ENCODE measurements around the gene USP25. TPM values are rescaled to one million over a fixed set of nuclear protein-coding genes. Genes with fewer than 3 reads are reported as not detected.

Gene USP25
- total and polyA plus RNA-seq, 2 donors, result 19.1 to 111 TPM

- Histone ChIP-seq H3K27ac (ENCODE audit: low read depth) (no peak overlapping the region), H3K4me3 (ENCODE audit: low read depth, low read length) (no peak overlapping the region), H3K4me1 (ENCODE audit: insufficient read depth) (no peaks in the 10 kb centered on the region), H3K36me3 (ENCODE audit: insufficient read depth) (no peaks in the 10 kb centered on the region)
- WGBS, result 61% methylated on average over 4 of the region's 4 CpGs
- no peak for DNase-seq (ENCODE audit: extremely low spot score)
Measured at GRCh38 chr21:15848634-15849560, 119.1 kb downstream of the USP25 start.

GRCh38 chr21:15849927-15850326 lies 120.1 kb downstream of the USP25 start:
- Histone ChIP-seq H3K4me1 (ENCODE audit: insufficient read depth) (no peaks in the 10 kb centered on the region), H3K4me3 (ENCODE audit: low read depth, low read length) (no peak overlapping the region), H3K27ac (ENCODE audit: low read depth) (no peak overlapping the region), H3K36me3 (ENCODE audit: insufficient read depth) (no peaks in the 10 kb centered on the region)
- 95% methylated on average over 2 of the region's 2 CpGs for WGBS
- DNase-seq (ENCODE audit: extremely low spot score), result no peak

- DNase-seq (ENCODE audit: extremely low spot score), result no peak
- 65% methylated on average over 1 of the region's 1 CpG for WGBS
- H3K36me3 ChIP-seq (ENCODE audit: insufficient read depth), result no peaks in the 10 kb centered on the region
- no peak overlapping the region for H3K4me3 ChIP-seq (ENCODE audit: low read depth, low read length)
- H3K27ac ChIP-seq (ENCODE audit: low read depth), result no peak overlapping the region
- no peaks in the 10 kb centered on the region for H3K4me1 ChIP-seq (ENCODE audit: insufficient read depth)
Measured at GRCh38 chr21:15850645-15851044, 120.9 kb downstream of the USP25 start.

GRCh38 chr21:15852146-15852545 lies 122.4 kb downstream of the USP25 start:
- DNase-seq (ENCODE audit: extremely low spot score), result no peak
- WGBS, result 81% methylated on average over 3 of the region's 3 CpGs
- no peaks in the 10 kb centered on the region for H3K4me1 ChIP-seq (ENCODE audit: insufficient read depth)
- no peak overlapping the region for H3K4me3 ChIP-seq (ENCODE audit: low read depth, low read length)
- no peaks in the 10 kb centered on the region for H3K36me3 ChIP-seq (ENCODE audit: insufficient read depth)
- no peak overlapping the region for H3K27ac ChIP-seq (ENCODE audit: low read depth)

GRCh38 chr21:15853126-15853525 lies 123.3 kb downstream of the USP25 start:
- DNase-seq (ENCODE audit: extremely low spot score), result no peak
- Histone ChIP-seq H3K36me3 (ENCODE audit: insufficient read depth) (no peaks in the 10 kb centered on the region), H3K27ac (ENCODE audit: low read depth) (no peak overlapping the region), H3K4me1 (ENCODE audit: insufficient read depth) (no peaks in the 10 kb centered on the region), H3K4me3 (ENCODE audit: low read depth, low read length) (no peak overlapping the region)
- 97% methylated on average over 3 of the region's 3 CpGs for whole genome bisulfite sequencing

- DNase-seq (ENCODE audit: extremely low spot score), result no peak
- WGBS, result 97% methylated on average over 1 of the region's 1 CpG
- H3K4me1 ChIP-seq (ENCODE audit: insufficient read depth), result no peaks in the 10 kb centered on the region
- no peak overlapping the region for H3K4me3 ChIP-seq (ENCODE audit: low read depth, low read length)
- no peaks in the 10 kb centered on the region for H3K36me3 ChIP-seq (ENCODE audit: insufficient read depth)
- no peak overlapping the region for H3K27ac ChIP-seq (ENCODE audit: low read depth)
Measured at GRCh38 chr21:15856813-15857212, 127.0 kb downstream of the USP25 start.

GRCh38 chr21:15857740-15858139 lies 128.0 kb downstream of the USP25 start:
- no peak for DNase-seq (ENCODE audit: extremely low spot score)
- Histone ChIP-seq H3K4me1 (ENCODE audit: insufficient read depth) (no peaks in the 10 kb centered on the region), H3K27ac (ENCODE audit: low read depth) (no peak overlapping the region), H3K36me3 (ENCODE audit: insufficient read depth) (no peaks in the 10 kb centered on the region), H3K4me3 (ENCODE audit: low read depth, low read length) (no peak overlapping the region)
- WGBS, result 28% methylated on average over 2 of the region's 2 CpGs

- Histone ChIP-seq H3K4me1 (ENCODE audit: insufficient read depth) (no peaks in the 10 kb centered on the region), H3K36me3 (ENCODE audit: insufficient read depth) (no peaks in the 10 kb centered on the region), H3K27ac (ENCODE audit: low read depth) (no peak overlapping the region), H3K4me3 (ENCODE audit: low read depth, low read length) (no peak overlapping the region)
- no peak for DNase-seq (ENCODE audit: extremely low spot score)
Measured at GRCh38 chr21:15860541-15860940, 130.8 kb downstream of the USP25 start.

- no peak for DNase-seq (ENCODE audit: extremely low spot score)
- 97% methylated on average over 4 of the region's 4 CpGs for WGBS
Measured at GRCh38 chr21:15868940-15869339, 139.2 kb downstream of the USP25 start.

GRCh38 chr21:15870819-15871218 lies 141.0 kb downstream of the USP25 start:
- H3K4me1 ChIP-seq (ENCODE audit: insufficient read depth), result no peaks in the 10 kb centered on the region
- H3K36me3 ChIP-seq (ENCODE audit: insufficient read depth), result peaks cover 1% of the 10 kb centered on the region
- no peak for DNase-seq (ENCODE audit: extremely low spot score)
- no peak overlapping the region for H3K27ac ChIP-seq (ENCODE audit: low read depth)
- WGBS, result 92% methylated on average over 4 of the region's 4 CpGs
- no peak overlapping the region for H3K4me3 ChIP-seq (ENCODE audit: low read depth, low read length)

More at GRCh38 chr21:15868940-15869339, 139.2 kb downstream of the USP25 start:
- no peaks in the 10 kb centered on the region for H3K36me3 ChIP-seq (ENCODE audit: insufficient read depth)
- no peak overlapping the region for H3K4me3 ChIP-seq (ENCODE audit: low read depth, low read length)
- no peak overlapping the region for H3K27ac ChIP-seq (ENCODE audit: low read depth)
- H3K4me1 ChIP-seq (ENCODE audit: insufficient read depth), result no peaks in the 10 kb centered on the region

- H3K4me3 ChIP-seq (ENCODE audit: low read depth, low read length), result no peak overlapping the region
- H3K27ac ChIP-seq (ENCODE audit: low read depth), result no peak overlapping the region
- no peaks in the 10 kb centered on the region for H3K4me1 ChIP-seq (ENCODE audit: insufficient read depth)
- peaks cover 2% of the 10 kb centered on the region for H3K36me3 ChIP-seq (ENCODE audit: insufficient read depth)
- DNase-seq (ENCODE audit: extremely low spot score), result no peak
- 92% methylated on average over 4 of the region's 4 CpGs for WGBS
Measured at GRCh38 chr21:15872236-15872635, 142.5 kb downstream of the USP25 start.

GRCh38 chr21:15874615-15875014 lies 144.8 kb downstream of the USP25 start:
- H3K36me3 ChIP-seq (ENCODE audit: insufficient read depth), result peaks cover 3% of the 10 kb centered on the region
- no peak overlapping the region for H3K4me3 ChIP-seq (ENCODE audit: low read depth, low read length)
- no peak overlapping the region for H3K27ac ChIP-seq (ENCODE audit: low read depth)
- H3K4me1 ChIP-seq (ENCODE audit: insufficient read depth), result no peaks in the 10 kb centered on the region
- 83% methylated on average over 5 of the region's 5 CpGs for WGBS
- no peak for DNase-seq (ENCODE audit: extremely low spot score)

GRCh38 chr21:15875286-15875685 lies 145.5 kb downstream of the USP25 start:
- Histone ChIP-seq H3K4me1 (ENCODE audit: insufficient read depth) (no peaks in the 10 kb centered on the region), H3K27ac (ENCODE audit: low read depth) (no peak overlapping the region), H3K36me3 (ENCODE audit: insufficient read depth) (peaks cover 3% of the 10 kb centered on the region), H3K4me3 (ENCODE audit: low read depth, low read length) (no peak overlapping the region)
- WGBS, result 93% methylated on average over 3 of the region's 3 CpGs
- no peak for DNase-seq (ENCODE audit: extremely low spot score)

GRCh38 chr21:15893902-15894301 lies 164.1 kb downstream of the USP25 start:
- 82% methylated on average over 4 of the region's 4 CpGs for WGBS
- no peak overlapping the region for H3K4me3 ChIP-seq (ENCODE audit: low read depth, low read length)
- H3K36me3 ChIP-seq (ENCODE audit: insufficient read depth), result no peaks in the 10 kb centered on the region
- H3K27ac ChIP-seq (ENCODE audit: low read depth), result no peak overlapping the region
- H3K4me1 ChIP-seq (ENCODE audit: insufficient read depth), result no peaks in the 10 kb centered on the region
- no peak for DNase-seq (ENCODE audit: extremely low spot score)

All from urinary bladder (tissue), 4 donors.